NCI-H526 treated with DMSO at 0.1 percent for 48 hours (cell line): ENCODE measurements around the gene DYNLRB1.
"Not testable (repeated sequence)": the region's sequence is repeated elsewhere in the genome, so short reads cannot be mapped to it uniquely, and the experiment has no call there.

Source experiments
- DNase-seq: peaks from one replicate; lab custom pipeline; 2025; lab: John Stamatoyannopoulos, UW

DYNLRB1 gene

DNA sequence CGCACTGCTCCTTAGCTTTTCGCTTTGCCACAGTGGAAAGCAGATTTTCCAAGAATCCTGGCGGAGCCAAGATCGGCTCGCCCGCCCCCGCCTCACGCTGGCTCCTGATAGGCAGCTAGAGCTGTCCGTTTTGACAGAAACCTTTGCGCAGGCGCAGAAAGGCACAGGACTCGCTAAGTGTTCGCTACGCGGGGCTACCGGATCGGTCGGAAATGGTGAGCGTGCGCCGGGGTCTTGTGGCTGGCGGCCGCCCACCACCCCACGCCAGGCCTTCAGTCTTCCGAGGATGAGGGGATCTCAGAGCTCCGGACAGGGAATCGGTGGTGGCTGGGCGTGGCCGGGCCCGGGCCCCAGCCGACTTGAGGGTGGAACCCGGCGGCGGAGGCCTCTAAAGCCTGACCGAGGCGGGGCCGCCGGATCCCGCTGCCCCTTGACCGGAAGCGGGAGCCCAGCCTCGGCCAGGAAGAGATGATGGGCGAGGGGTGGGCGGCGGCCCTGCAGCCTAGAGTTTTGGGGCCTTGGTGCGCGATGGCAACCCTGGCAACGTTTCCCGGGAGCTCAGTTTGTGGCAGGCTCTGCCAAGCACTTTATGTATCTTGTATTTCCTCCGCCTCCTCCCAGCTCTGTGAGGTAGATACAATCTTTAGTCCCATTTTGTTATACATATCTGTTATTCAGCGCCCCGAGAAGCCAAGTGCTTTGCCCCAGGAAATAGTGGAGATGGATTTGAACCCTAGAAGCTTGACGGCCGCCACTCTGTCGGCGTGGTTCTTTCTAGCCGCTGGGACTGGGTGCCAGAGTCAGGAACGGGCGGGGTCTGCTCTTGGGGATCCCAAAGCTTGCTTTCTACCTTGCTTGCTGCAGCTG is at the start of gene DYNLRB1:
Gene DYNLRB1 (plus strand): TSS at position 176 of the 867 bp plus-strand sequence. CDS start 37 bp downstream, at position 213.
- DNase-seq: peak; percentile 91

GRCh38 chr20:34468951-34469350 is 47.3 kb upstream of the DYNLRB1 start:
- no peak for DNase-seq

- no peak for DNase-seq
These were observed 43.8 kb upstream of the DYNLRB1 start for GRCh38 chr20:34472246-34472925.

- peak; percentile 8 for DNase-seq
These were observed 42.8 kb upstream of the DYNLRB1 start for GRCh38 chr20:34473262-34473883.

- no peak for DNase-seq
These were observed 40.1 kb upstream of the DYNLRB1 start for GRCh38 chr20:34475979-34476736.

- DNase-seq: no peak
These were observed 36.6 kb upstream of the DYNLRB1 start for GRCh38 chr20:34479627-34480026.

DNA sequence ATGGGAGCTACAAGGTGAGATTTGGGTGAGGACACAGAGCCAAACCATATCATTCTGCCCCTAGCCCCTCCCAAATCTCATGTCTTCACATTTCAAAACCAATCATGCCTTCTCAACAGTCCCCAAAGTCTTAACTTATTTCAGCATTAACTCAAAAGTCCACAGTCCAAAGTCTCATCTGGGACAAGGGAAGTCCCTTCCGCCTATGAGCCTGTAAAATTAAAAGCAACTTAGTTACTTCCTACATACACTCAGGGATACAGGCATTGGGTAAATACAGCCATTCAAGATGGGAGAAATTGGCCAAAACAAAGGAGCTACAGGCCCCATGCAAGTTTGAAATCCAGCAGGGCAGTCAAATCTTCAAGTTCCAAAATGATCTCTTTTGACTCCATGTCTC is 34.1 kb upstream of the DYNLRB1 start:
- not testable (repeated sequence) for DNase-seq

- not testable (repeated sequence) for DNase-seq
These were observed 32.5 kb upstream of the DYNLRB1 start for GRCh38 chr20:34483585-34484220.

DNA sequence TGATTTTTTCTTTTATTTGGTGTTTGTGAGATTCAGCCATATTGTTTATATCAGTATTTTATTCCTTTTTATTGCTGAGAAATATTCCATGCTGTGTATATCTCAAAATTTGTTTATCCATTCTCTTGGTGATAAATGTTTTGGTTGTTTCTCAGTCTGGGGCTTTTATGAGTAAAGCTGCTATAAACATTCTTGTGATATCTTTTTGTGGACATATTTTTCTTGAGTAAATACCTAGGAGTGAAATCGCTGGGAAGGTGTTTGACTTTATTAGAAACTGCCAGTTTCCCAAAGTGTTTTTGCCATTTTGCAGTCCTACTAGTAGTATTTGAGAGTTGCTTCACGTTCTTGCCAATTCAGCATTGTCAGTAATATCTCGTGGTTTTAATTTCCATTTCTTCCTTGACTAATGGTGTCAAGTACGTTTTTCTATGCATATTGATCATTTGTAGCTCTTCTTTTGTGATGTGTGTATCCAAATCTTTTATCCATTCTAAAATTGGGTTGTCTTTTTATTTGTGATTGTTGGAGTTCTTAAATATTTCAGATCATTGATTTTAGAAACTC is 31.1 kb upstream of the DYNLRB1 start:
- DNase-seq: no peak

GRCh38 chr20:34491226-34491931 is 24.8 kb upstream of the DYNLRB1 start:
- no peak for DNase-seq

GRCh38 chr20:34491932-34492509 is 24.2 kb upstream of the DYNLRB1 start:
- DNase-seq: no peak

- no peak for DNase-seq
These were observed 22.6 kb upstream of the DYNLRB1 start for GRCh38 chr20:34493646-34494045.

- no peak for DNase-seq
These were observed 20.9 kb upstream of the DYNLRB1 start for GRCh38 chr20:34495307-34495706.

- no peak for DNase-seq
These were observed 20.3 kb upstream of the DYNLRB1 start for GRCh38 chr20:34495916-34496315.

- not testable (repeated sequence) for DNase-seq
These were observed 18.6 kb upstream of the DYNLRB1 start for GRCh38 chr20:34497596-34497995.

- no peak for DNase-seq
These were observed 15.4 kb upstream of the DYNLRB1 start for GRCh38 chr20:34500823-34501222.

- no peak for DNase-seq
These were observed 9.7 kb upstream of the DYNLRB1 start for GRCh38 chr20:34506480-34506879.

- DNase-seq: no peak
These were observed 8.4 kb upstream of the DYNLRB1 start for GRCh38 chr20:34507702-34508413.

DNA sequence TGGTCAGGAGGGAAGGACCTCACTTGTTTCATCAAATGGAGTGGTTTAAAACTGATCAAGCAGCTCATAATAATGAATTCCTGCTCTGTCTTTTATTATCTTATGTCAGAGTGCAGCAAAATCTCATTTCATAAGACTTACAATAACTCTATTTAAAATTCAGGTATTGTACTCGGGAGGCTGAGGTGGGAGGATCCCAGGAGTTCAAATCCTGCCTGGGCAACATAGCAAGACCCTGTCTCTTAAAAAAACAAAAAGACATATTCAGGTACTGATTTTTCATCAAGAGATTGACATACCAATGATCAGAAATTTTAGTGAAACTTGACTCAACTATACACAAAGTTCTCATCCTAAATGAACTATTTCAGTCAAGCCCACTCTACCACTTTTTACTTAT is 5.6 kb upstream of the DYNLRB1 start:
- DNase-seq: no peak

GRCh38 chr20:34511891-34512265 is 4.3 kb upstream of the DYNLRB1 start:
- DNase-seq: no peak
